Kidney epithelial cell (primary cell): ENCODE results near the gene ASIC2. TPM values are rescaled to one million over a fixed set of nuclear protein-coding genes. Genes with fewer than 3 reads are reported as not detected.

ENCODE experiments used
- DNase-seq: peaks from one replicate; pipeline ENCODE4 v3.0.0-alpha.2; 2010; ENCODE audit warnings: low read depth
- H3K27me3 ChIP-seq: 2 replicates; pipeline ENCODE4 v1.6.0; 2011; ENCODE audit warnings: low read length; ENCODE audit not compliant: control insufficient read depth, insufficient read depth
- H3K36me3 ChIP-seq: 2 replicates; pipeline ENCODE4 v1.5.1; 2011; ENCODE audit warnings: low read length; ENCODE audit not compliant: control insufficient read depth, insufficient read depth
- H3K4me3 ChIP-seq: 2 replicates; pipeline ENCODE4 v1.5.1; 2011; ENCODE audit warnings: low read depth, mild to moderate bottlenecking, control low read depth, low read length
- CTCF ChIP-seq: IDR thresholded peaks from 2 replicates; pipeline ENCODE4 v1.5.1; 2011; ENCODE audit warnings: mild to moderate bottlenecking, moderate library complexity, low read length, control low read depth, inconsistent platforms; ENCODE audit not compliant: insufficient read depth, poor library complexity, severe bottlenecking
- total RNA-seq: library from RNA; depleted of rRNA; stranded (reverse); fragments of >200 nt; gene quantifications from 2 replicates; pipeline ENCODE4 v1.2.3, GENCODE V29; 2015

Gene ASIC2
- total RNA-seq, 1 donor from 2014 or later: 0.25 TPM

DNA sequence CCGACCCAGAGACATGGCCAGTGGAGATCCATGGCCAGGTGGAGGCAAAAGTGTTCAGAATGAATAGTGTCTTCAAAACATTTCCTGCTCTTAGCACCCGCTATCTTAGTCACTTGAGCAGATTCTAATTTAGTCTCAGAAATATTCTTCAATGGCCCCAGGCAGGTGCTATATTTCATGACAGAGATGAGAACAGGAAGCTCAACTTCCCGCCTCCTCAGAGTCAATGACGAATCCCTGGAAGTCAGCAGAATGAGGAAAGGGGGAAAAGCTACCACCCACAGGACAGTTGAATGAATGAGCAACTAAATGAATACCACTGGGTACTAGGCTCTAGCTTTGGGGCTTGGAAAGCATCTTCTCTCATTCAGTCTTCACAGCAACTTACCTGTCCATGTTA lies 147.2 kb downstream of the ASIC2 start:
- no peak for DNase-seq
- Histone ChIP-seq H3K4me3 (no peak overlapping the region), H3K36me3 (no peaks in the 10 kb centered on the region), H3K27me3 (peaks cover 4% of the 10 kb centered on the region)
- TF ChIP-seq CTCF: no peak

GRCh38 chr17:33144837-33145236 lies 148.3 kb downstream of the ASIC2 start:
- DNase-seq: no peak
- Histone ChIP-seq H3K36me3 (no peaks in the 10 kb centered on the region), H3K27me3 (peaks cover 7% of the 10 kb centered on the region), H3K4me3 (no peak overlapping the region)
- TF ChIP-seq CTCF: no peak

- H3K4me3 ChIP-seq: no peak overlapping the region
- H3K27me3 ChIP-seq: peaks cover 11% of the 10 kb centered on the region
- TF ChIP-seq CTCF: no peak
- no peak for DNase-seq
- no peaks in the 10 kb centered on the region for H3K36me3 ChIP-seq
These were observed 150.3 kb downstream of the ASIC2 start for GRCh38 chr17:33142705-33143299.

GRCh38 chr17:33140413-33141099 lies 152.5 kb downstream of the ASIC2 start:
- no peak for TF ChIP-seq CTCF
- DNase-seq: no peak
- no peak overlapping the region for H3K4me3 ChIP-seq
- H3K36me3 ChIP-seq: no peaks in the 10 kb centered on the region
- peaks cover 12% of the 10 kb centered on the region for H3K27me3 ChIP-seq

- Histone ChIP-seq H3K36me3 (no peaks in the 10 kb centered on the region), H3K27me3 (peaks cover 19% of the 10 kb centered on the region), H3K4me3 (no peak overlapping the region)
- no peak for DNase-seq
- no peak for TF ChIP-seq CTCF
These were observed 154.5 kb downstream of the ASIC2 start for GRCh38 chr17:33138627-33139026.

GRCh38 chr17:33137426-33137825 lies 155.7 kb downstream of the ASIC2 start:
- Histone ChIP-seq H3K4me3 (no peak overlapping the region), H3K27me3 (peaks cover 22% of the 10 kb centered on the region), H3K36me3 (no peaks in the 10 kb centered on the region)
- DNase-seq: no peak
- no peak for TF ChIP-seq CTCF
